Stimulated activated CD4-positive, alpha-beta T cell treated with anti-CD3 and anti-CD28 coated beads, TNF-alpha, amount 100 ng/mL, for 24 hours (primary cell): ENCODE measurements around the gene RAC3.

Experiments used
- DNase-seq, 3 experiments: peaks; one replicate each; pipeline ENCODE4 v3.0.0-alpha.2; 2020; ENCODE audit warnings: low read depth in 3 of 3

Gene RAC3

GRCh38 chr17:81999587-81999975 lies 31.9 kb upstream of the RAC3 start:
- no peak for DNase-seq

- no peak for DNase-seq
These were observed 31.3 kb upstream of the RAC3 start for GRCh38 chr17:81999976-82000802.

GRCh38 chr17:82000803-82001570 lies 30.5 kb upstream of the RAC3 start:
- no peak for DNase-seq

GRCh38 chr17:82001571-82002056 lies 29.9 kb upstream of the RAC3 start:
- no peak for DNase-seq

GRCh38 chr17:82003411-82004381 lies 27.8 kb upstream of the RAC3 start:
- DNase-seq: peak in 1 of 3 experiments; percentile 44

- DNase-seq: no peak
These were observed 26.7 kb upstream of the RAC3 start for GRCh38 chr17:82004517-82005455.

GRCh38 chr17:82005701-82006348 lies 25.7 kb upstream of the RAC3 start:
- DNase-seq: no peak

- DNase-seq: no peak
These were observed 24.8 kb upstream of the RAC3 start for GRCh38 chr17:82006468-82007227.

- no peak for DNase-seq
These were observed 24.3 kb upstream of the RAC3 start for GRCh38 chr17:82007228-82007494.

GRCh38 chr17:82007495-82008257 lies 23.8 kb upstream of the RAC3 start:
- DNase-seq: no peak

GRCh38 chr17:82008258-82008940 lies 23.1 kb upstream of the RAC3 start:
- no peak for DNase-seq

- no peak for DNase-seq
These were observed 22.5 kb upstream of the RAC3 start for GRCh38 chr17:82008941-82009405.

GRCh38 chr17:82009413-82009812 lies 22.1 kb upstream of the RAC3 start:
- no peak for DNase-seq

GRCh38 chr17:82010575-82011525 lies 20.6 kb upstream of the RAC3 start:
- no peak for DNase-seq

GRCh38 chr17:82011617-82012187 lies 19.8 kb upstream of the RAC3 start:
- no peak for DNase-seq

GRCh38 chr17:82012261-82012639 lies 19.2 kb upstream of the RAC3 start:
- DNase-seq: no peak
